ENCODE results near the gene ELF2.
"Not testable (repeated sequence)": the region's sequence is repeated elsewhere in the genome, so short reads cannot be mapped to it uniquely, and the experiment has no call there.

ELF2 gene

DNA sequence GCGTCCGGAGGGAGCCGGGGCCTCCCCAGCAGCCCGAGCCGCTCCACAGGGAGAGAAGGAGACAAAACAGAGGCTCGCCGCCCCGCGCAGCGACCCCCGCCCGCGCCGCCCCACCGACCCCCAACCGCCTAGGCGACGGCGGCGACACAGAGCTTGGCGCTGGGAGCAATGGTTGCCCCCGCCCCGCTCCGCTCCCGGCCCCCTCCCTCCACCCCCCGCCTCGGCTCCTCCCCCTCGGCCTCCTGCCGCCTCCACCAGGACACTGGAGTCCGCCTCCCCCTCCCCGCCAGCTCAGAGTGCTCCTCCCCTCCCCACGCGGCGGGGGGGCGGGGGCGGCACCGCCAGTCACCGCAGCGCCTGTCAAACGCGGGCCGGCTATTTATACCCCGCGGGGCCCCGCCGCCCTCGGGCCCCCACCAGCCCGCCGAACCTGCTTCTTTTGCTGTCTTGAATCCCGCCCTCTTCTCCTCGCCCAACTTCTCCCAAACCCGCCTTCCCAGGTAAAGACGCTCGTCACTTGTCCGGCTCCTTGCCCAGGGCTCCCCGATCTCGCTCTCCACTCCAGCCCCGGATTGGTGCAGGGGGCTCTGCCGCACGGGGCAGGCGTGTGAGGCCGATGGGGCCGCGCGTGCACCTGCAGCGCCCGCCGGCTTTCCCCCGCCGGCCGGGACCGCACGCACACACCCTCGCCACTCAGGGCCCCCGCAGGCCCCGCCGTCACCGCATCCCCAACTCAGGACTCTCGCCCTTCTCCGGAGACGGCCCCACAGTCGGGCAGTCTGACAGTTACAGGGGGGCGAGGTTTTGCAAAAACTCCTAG, at the start of gene ELF2:
Gene ELF2, minus strand, starts transcription at position 170 of the 820 bp plus-strand sequence. CDS start 39,517 bp downstream, outside the sequence.
- peak; percentile 71 to 82 (median 76) for DNase-seq

DNA sequence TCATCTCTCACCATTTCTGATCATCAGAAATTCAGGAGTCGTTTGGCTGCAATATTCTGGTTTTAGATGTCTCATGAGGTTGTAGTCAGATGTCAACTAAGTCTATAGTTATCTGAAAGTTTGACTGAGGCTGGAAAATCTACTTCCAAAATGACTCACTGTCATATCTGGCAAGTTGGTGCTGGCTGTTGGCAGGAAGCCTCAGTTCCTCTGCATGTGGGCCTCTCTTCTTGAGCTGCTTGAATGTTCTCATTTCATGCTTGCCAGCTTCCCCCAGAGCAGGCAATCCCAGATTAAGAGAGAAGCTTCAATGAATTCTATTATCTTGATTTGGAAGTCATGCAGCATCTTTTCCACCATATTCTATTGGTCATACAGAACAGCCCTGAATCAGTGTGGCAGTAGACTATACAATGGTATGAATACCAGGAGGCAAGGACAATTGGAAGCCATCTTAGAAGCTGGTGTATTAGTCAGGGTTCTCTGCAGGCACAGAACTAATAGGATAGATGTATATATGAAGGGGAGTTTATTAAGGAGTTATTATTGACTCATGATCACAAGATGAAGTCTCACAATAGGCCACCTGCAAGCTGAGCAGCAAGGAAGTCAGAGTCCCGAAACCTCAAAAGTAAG, 46.8 kb upstream of the ELF2 start:
- DNase-seq: no peak

DNA sequence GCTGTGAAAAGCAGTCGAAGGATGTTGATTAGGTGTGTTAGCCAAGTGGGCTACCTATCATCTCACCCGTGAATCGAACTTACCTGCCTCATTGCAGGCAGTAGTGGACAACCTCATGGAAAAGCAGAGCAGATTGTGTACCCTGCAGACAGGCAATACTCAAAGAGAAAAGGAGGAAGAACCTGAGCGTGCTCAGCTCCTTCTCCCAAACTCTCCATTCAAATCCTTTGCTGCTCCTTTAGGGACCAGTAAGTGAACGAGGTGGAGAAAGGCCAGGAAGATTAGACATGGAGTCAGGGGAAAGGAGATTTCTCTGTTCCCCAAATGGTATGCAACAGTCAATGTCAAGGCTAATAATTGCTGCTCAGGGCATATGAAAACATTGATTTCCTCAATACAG, 45.2 kb upstream of the ELF2 start:
- no peak for DNase-seq

DNA sequence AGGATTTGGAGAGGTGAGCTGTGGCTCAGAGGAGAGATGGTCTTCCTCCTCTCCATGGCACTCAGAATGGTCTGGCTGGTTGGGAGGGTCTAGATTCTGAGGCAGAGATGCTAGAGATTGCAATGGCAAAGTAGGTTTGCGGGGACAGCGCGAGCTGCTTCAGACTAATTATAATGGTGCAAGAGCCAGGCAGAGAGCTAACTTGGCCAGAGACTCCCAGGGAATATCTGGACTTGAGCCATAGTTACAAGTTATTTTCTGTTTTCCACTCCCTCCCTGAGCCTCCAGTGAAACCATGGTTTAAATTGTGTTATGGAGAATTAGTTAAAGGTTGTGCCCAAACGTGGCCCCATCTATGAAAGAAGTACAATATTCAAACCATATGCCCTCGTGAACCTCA, 44.7 kb upstream of the ELF2 start:
- no peak for DNase-seq

DNA sequence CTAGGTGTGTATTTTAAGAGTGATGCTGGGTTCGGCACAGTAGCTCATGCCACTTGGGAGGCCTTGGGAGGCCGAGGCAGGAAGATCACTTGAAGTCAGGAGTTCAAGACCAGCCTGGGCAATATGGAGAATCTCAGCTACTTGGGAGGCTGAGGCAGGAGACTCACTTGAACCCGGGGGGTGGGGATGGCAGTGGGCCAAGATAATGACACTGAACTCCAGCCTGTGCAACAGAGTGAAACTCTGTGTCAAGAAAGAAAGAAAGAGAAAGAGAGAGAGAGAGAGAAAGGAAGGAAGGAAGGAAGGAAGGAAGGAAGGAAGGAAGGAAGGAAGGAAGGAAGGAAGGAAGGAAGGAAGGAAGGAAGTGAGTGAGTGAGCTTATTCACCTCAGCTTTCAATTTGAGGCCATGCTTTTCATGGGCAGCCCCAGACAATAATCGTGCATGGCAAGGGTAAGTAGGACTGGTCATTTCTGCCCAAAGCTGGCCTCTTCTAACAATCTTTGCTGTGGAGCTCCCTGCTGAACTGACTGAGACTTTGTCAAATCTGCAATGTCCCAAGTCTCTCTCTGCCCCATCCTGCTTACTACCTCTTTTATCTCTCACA, 42.5 kb upstream of the ELF2 start:
- no peak for DNase-seq

DNA sequence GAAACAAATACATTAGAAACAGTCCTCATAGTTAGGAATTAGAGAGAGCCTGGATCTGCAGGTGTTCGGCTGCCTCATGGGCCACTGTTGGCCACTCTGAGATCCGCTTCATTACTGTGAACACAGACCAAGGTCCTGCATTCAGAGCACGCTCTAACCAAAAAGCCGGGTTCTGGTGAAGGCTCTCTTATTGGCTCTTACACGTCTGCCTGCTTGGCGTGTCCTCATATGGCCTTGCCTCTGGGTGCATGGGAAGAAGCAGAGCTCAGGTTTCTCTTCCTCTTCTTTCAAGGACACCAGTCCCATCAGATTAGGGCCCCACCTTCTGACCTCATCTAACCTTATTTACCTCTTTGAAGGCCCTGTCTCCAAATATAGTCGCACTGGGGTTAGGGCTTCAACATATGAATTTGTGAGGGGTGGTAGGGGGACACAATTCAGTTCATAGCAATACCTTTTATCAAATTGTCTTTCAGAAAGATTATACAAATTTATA, 37.1 kb upstream of the ELF2 start:
- no peak for DNase-seq

DNA sequence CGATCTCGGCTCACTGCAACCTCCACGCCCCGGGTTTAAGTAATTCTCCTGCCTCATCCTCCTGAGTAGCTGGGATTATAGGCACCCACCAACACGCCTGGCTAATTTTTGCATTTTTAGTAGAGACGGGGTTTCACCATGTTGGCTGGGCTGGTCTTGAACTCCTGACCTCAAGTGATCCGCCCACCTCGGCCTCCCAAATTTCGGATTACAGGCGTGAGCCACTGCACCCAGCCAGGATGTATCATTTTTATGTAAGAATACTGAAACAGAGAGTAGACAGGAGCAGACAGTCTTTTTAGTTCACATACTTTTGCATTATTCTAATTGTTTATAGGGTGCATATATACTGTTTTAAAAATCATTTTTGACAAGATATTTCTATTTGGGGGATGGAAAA, 36.6 kb upstream of the ELF2 start:
- not testable (repeated sequence) for DNase-seq

DNA sequence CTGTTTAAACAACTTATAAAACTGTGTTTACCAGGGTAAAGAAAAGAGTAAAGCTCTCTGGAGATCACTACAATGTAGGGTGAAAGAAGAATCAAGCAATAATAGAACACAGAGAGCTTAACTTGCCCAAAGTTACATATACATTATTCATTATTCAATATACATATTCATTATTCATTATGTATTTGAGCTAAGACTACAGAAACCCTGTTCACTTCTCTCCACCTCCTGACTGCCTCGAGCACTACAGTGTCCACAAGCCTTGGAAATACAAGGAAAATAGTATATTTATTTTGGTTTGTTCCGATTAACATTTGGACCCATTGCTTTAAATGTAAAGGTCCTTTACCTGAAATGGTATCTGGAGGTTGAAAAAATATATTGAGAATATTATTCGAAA, 35.9 kb upstream of the ELF2 start:
- no peak for DNase-seq

DNA sequence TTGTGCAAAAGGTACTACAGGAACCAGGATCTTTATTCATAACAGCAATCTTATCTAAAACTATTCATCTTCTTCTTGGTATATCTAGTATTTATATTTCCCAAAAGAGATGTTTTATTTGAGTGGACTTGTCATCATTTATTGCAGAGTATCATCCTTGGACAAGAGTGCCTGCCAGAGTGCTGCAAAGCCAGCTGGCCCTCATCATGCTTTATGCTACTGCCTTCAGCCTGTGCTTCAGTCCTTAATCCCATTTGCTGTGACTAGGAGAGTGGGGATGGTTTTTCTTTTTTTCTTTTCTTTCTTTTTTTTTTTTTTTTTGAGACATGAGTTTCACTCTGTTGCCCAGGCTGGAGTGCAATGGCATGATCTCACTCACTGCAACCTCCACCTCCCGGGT, 33.5 kb upstream of the ELF2 start:
- no peak for DNase-seq

DNA sequence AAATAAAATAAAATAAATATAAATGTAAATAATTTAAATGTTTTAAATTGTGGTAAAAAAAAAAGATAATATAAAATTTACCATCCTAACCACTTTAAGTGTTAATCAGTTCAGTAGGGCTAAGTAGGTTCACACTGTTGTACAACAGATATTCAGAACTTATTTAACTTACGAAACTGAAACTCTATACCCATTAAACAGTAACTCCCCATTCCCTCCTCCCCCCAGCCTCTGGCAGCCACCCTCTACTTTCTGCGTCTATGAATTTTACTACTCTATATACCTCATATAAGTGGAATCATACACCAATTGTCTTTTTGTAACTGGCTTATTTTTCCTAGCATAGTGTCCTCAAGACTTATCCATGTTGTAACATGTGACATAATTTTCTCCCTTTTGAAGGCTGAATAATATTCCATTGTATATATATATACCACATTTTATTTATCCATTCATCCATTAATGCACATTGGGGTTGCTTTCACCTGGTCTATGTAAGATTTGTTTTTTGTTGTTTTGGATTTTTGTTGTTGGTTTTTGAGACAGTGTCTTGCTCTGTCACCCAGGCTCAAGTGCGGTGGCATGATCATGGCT, 32.5 kb upstream of the ELF2 start:
- no peak for DNase-seq

DNA sequence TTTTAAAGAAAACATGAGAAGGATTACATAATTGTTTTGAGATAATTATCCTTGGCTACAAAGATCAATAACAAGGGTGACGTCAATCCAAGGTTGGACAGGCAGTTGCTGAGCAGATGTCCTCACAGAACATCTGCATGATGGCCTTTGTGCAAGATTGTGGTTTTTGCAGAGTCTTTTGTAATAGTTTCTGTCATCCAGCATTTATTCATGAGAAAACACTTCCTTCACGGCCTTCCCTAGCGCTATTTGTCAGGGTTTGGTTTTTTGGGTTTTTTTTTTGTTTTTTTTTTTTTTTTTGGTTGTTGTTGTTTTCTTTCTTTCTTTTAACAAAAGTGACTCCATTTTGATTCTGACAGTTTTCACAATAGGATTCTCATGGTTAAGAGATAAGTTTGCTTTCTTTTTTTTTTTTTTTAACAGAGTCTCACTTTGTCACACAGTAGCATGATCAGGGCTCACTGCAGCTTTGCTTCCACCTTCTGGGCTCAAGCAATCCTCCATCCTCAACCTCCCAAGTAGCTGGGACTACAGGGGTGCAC, 31.5 kb upstream of the ELF2 start:
- no peak for DNase-seq

DNA sequence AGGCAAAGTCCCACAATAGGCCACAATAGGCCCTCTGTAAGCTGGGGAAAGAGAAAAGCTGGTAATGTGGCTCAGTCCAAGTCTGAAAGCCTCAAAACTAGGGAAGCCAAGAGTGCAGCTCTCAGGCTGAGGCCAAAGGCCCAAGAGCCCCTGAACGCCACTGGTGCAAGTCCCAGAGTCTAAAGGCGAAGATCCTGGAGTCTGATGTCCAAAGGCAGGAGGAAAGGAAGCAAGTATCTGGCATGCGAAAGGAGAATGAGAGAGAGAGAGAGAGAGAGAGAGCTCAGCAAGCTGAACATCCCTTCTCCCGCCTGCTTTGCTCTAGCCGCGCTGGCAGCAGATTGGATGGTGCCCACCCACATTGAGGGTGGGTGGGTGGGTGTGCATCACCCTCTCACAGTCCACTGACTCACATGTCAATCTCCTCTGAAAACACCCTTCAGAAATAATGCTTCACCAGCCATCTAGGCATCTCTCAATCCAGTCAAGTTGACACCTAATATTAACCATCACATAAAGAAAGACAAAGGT, 30.9 kb upstream of the ELF2 start:
- no peak for DNase-seq

DNA sequence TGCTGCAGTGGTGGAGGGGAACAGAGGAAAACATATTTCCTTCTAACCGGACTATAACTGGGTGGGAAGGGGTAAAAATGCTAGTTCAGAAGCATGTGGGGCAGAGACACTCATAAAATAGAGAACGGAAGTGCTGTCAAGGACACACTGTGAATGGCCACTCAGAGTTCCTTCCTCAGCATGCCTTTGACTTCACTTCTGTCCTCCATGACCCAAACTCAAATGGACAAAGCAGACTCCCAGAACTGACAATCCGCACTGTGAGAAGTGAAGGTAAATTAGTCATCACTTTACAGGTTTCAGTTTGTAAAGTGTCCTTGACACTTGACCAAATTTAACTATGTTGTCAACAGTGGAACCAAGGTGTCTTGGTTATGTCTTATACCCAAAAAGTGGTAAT, 30.2 kb upstream of the ELF2 start:
- no peak for DNase-seq

DNA sequence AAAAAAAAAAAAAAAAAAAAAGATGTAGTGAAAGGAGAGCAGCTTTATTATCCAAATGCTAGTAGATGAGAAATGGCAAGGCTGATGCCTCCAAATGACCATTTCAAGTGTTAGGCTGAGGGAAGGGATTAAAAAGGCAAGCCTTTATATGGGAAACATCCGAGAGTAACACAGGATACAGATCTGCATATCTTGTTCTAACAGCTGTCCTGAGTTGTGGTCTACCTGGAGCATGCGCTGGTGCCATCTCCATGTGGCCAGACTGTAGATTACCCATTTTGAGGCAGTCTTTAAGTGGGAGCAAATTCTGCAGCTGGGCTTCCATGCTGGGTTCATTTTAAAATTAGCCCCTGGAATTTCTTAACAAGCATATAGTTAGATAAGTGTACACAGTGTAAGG, 26.0 kb upstream of the ELF2 start:
- no peak for DNase-seq

DNA sequence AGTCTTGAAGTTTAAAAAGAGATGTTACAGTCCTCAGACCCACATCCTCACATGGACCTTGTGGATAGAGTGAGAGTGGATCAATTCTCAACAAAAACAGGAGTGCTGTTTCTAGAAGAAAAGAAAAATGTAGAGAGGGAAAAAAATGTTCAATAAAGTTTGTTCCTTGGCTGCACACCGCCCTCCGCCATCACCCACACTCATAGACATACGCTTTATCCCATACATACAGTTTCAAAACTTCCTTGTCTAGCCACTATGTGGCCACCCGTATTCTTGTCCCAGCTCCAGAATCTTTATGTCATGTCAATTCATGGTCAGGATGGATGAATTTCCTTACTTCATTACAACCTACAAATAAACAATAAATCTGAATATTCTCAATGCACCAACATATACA, 23.5 kb upstream of the ELF2 start:
- DNase-seq: no peak

DNA sequence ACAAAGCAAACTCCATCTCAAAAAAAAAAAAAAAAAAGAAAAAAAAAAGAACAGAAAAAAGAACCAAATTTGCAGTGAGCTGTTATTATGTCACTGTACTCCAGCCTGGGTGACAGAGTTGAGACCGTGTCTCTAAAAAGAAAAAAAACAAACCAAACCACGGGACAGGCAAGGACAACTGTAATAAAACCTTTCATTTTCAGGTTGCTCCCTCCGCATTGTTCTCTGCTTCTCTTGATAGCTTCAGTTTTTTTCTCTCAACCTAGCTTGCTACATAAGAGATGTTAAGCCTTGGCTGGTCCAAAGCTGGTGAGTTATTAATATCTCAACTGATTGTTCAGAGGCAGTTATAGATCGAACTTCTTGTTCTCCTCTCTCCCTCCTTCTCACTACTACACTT, 23.1 kb upstream of the ELF2 start:
- DNase-seq: no peak

DNA sequence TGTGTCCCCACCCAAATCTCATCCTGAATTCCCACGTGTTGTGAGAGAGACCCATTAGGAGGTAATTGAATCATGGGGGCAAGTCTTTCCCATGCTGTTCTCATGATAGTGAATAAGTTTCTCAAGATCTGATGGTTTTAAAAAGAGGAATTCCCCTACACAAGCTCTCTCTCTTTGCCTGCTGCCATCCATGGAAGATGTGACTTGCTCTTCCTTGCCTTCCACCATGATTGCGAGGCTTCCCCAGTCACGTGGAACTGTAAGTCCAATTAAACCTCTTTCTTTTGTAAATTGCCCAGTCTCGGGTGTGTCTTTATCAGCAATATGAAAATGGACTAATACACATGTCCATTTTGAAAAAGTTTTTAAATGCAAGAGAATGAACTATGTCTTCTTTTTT, 20.2 kb upstream of the ELF2 start:
- not testable (repeated sequence) for DNase-seq

DNA sequence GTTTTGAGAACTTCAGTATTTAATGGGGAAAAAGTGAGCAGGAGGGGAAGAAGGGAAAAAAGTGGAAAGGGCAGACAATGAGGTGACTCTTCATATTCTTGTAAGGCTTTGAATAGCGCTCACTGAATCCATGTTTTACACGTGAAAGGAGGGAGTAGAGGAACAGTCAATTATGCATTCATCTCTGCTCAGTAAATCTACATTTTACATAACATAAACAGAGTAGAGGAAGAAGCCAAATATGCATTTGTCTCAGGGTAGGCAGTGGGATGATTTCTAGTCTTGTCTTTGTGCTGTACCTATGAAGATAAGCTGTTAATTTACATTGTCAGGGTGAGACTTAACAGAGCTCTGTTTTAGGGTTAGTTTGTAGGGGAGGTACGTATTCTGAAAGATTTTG, 19.4 kb upstream of the ELF2 start:
- DNase-seq: no peak

DNA sequence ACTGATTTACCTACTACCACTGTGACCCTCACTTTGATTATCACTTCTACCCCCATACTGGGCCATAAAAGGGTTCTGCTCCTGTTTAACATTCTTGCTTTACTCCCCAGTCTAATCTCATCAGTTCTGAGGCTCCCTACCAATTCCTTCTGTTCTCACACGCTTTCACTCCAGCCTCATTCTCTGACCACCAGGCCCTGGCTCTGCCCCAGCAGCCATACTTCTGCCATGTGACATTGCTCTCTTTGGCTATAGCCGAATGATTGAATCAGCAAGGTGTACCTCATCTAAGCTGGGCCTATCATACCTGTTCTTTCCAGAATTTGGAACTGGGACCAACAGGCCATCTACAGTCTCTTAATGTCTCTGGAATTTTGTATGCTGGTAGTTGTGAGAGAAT, 14.4 kb upstream of the ELF2 start:
- no peak for DNase-seq

DNA sequence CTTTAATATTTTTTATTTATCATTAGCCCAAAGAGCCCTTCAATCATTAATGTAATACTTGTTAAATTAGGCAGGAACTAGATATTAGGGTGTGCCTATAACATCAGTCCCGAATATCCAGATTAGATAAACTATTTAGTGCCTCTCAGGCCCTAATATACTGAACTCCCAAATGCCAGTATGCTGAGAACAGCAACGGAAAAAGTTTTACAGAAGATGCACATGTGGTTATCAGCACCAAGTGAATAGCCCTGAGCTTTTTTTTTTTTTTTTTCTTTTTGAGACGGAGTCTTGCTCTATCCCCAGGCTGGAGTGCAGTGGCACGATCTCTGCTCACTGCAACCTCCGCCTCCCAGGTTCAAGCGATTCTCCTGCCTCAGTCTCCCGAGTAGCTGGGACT, 13.0 kb upstream of the ELF2 start:
- no peak for DNase-seq

DNA sequence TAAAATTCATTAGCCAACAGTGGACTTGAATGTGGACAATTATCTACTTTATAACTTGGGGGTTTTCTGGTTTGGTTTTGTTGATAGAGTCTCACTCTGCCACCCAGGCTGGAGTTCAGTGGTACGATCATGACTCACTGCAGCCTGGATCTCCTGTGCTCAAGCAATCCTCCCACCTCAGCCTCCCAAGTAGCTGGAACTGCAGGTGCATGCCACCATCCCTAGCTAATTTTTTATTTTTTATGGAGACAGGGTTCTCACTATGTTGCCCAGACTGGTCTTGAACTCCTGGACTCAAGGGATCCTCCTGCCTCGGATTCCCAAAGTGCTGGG, 12.4 kb upstream of the ELF2 start:
- no peak for DNase-seq

DNA sequence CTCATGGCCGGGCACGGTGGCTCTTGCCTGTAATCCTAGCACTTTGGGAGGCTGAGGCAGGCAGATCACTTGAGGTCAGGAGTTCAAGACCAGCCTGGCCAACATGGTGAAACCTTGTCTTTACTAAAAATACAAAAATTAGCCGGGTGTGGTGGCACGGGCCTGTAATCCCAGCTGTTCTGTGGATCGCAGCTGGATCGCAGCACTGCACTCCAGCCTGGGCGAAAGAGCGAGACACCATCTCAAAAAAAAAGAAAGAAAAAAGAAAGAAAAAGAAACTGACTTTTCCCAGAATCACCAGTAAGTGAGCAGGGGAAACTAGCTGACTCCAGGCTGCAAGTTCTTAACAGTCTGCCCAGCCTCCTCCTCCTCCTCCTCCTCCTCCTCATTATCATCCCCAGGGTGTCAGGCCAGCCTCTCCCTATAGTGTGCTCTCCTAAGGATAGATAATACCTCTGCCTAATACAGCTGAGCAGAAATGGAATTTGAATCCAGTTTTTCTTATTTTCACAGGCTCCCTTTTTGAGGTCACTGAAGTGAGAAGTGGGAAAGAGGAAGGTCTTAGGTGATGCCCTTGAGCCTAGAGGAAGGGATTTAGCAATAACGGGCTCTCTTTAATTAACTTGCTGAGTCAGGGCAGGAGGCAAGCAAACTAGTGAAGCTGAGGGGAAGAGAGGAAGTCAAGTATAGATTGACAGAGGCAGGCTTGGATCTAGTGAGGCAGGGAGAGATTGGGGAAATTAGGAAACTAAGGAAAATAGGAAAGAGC, 11.8 kb upstream of the ELF2 start:
- DNase-seq: no peak

DNA sequence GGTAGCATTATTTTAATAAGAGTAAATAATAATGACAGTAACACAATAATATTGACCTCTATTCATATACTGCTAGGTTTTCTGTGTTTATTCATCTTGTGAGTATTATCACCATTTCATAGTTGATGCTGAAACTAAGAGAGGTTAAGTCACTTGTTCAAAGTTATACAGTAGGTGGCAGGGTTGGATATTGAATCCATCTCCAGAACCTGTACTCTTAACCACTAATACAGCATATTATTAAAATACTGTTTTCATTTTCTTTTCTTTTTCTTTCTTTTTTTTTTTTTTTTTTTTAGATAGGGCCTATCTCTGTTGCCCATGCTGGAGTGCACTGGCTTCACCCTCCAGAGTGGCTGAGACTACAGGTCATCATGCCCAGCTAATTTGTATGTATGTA, 7.1 kb upstream of the ELF2 start:
- DNase-seq: no peak
